22Rv1 (cell line): ENCODE results near the gene PSIP1.

Experiments
- ZFX ChIP-seq: fragments of 450-650 bp; IDR thresholded peaks from 2 replicates; pipeline ENCODE4 v1.6.1; 2017; ENCODE audit warnings: antibody characterized with exemption, borderline replicate concordance
- TF ChIP-seq, protein P1 (sequence below): fragments of 450-650 bp; IDR thresholded peaks from 2 replicates; pipeline ENCODE4 v1.5.1; 2017; ENCODE audit warnings: mild to moderate bottlenecking

DNA sequence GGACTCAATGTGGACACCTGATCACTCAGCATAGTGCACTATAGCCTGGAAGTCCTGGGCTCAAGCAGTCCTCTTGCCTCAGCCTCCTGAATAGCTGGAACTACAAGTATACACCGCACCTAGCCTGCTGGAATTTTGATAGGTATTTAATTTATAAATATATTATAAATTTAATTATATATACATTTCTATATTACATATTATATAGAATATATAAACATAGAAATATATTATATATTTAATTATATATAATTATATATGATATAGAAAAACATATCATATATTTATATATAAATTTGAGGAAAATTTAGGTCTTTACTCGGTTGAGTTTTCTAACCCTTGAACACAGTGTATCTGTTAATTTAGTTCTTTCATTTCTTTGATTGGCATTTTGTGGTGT, 15.2 kb upstream of the PSIP1 start:
- TF ChIP-seq, protein P1, sequence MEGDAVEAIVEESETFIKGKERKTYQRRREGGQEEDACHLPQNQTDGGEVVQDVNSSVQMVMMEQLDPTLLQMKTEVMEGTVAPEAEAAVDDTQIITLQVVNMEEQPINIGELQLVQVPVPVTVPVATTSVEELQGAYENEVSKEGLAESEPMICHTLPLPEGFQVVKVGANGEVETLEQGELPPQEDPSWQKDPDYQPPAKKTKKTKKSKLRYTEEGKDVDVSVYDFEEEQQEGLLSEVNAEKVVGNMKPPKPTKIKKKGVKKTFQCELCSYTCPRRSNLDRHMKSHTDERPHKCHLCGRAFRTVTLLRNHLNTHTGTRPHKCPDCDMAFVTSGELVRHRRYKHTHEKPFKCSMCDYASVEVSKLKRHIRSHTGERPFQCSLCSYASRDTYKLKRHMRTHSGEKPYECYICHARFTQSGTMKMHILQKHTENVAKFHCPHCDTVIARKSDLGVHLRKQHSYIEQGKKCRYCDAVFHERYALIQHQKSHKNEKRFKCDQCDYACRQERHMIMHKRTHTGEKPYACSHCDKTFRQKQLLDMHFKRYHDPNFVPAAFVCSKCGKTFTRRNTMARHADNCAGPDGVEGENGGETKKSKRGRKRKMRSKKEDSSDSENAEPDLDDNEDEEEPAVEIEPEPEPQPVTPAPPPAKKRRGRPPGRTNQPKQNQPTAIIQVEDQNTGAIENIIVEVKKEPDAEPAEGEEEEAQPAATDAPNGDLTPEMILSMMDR, result no peak
- TF ChIP-seq ZFX, result no peak
